ENCODE data around the gene FRMD6.

- TF ChIP-seq CTCF (IDR thresholded peaks at IDR 0.05) (no peak), POLR2AphosphoS5 (IDR thresholded peaks at IDR 0.05) (no peak), POLR2A (IDR thresholded peaks at IDR 0.05) (no peak)
Observed at GRCh38 chr14:51660741-51661140, 9.0 kb downstream of the FRMD6 start.
